ENCODE results near the gene NUP210L.

The NUP210L gene

GRCh38 chr1:154183046-154183915 lies 28.4 kb upstream of the NUP210L start (continued):
- TF ChIP-seq ZEB2 (tag by site-specific recombination; IDR thresholded peaks at IDR 0.05), result peak; percentile 83; the same call in 1 of the 2 replicates
- TF ChIP-seq SALL2 (tag by site-specific recombination; IDR thresholded peaks at IDR 0.05; ENCODE audit: borderline replicate concordance), result no peak
- no peak for TF ChIP-seq ZNF112 (tag by site-specific recombination; IDR thresholded peaks at IDR 0.05)
- TF ChIP-seq ZBTB48 (tag by site-specific recombination; IDR thresholded peaks at IDR 0.05), result no peak; the same call in 1 of the 2 replicates
- TF ChIP-seq PRDM1 (tag by site-specific recombination; IDR thresholded peaks at IDR 0.05), result no peak
- no peak for TF ChIP-seq GFI1B (tag by site-specific recombination; IDR thresholded peaks at IDR 0.05)
- TF ChIP-seq KLF7 (tag by site-specific recombination; IDR thresholded peaks at IDR 0.05; ENCODE audit: borderline replicate concordance), result peak; percentile 90
- no peak for TF ChIP-seq ZNF423 (tag by site-specific recombination; IDR thresholded peaks at IDR 0.05)
- peak; percentile 87 for TF ChIP-seq ZXDB (tag by site-specific recombination; IDR thresholded peaks at IDR 0.05)
- no peak for TF ChIP-seq ZNF488 (tag by site-specific recombination; IDR thresholded peaks at IDR 0.05)
- TF ChIP-seq ZNF169 (tag by site-specific recombination; IDR thresholded peaks at IDR 0.05), result no peak
- TF ChIP-seq GLI4 (tag by site-specific recombination; IDR thresholded peaks at IDR 0.05), result no peak
- TF ChIP-seq EGR2 (tag by site-specific recombination; IDR thresholded peaks at IDR 0.05; ENCODE audit: low read depth), result peak; percentile 45
- 0 out of 2 replicates have a peak, but pooled peaks have one; percentile 17 for TF ChIP-seq ZNF639 (tag by site-specific recombination; IDR thresholded peaks at IDR 0.05)
- TF ChIP-seq ZIC2 (tag by site-specific recombination; IDR thresholded peaks at IDR 0.05), result peak; percentile 88
- no peak for TF ChIP-seq ZNF624 (tag by site-specific recombination; IDR thresholded peaks at IDR 0.05)
- TF ChIP-seq YY1 (tag by site-specific recombination; IDR thresholded peaks at IDR 0.05), result no peak
- TF ChIP-seq ZNF76 (tag by site-specific recombination; IDR thresholded peaks at IDR 0.05; ENCODE audit: borderline replicate concordance, low read depth), result peak; percentile 78
- no peak for TF ChIP-seq ZNF837 (tag by site-specific recombination; IDR thresholded peaks at IDR 0.05)
- TF ChIP-seq ZBTB17 (tag by site-specific recombination; IDR thresholded peaks at IDR 0.05), result peak; percentile 99
- no peak for TF ChIP-seq REST (tag by site-specific recombination; IDR thresholded peaks at IDR 0.05)
- TF ChIP-seq ZNF10 (tag by site-specific recombination; IDR thresholded peaks at IDR 0.05), result no peak
- TF ChIP-seq KLF8 (tag by site-specific recombination; IDR thresholded peaks at IDR 0.05), result peak; percentile 91
- TF ChIP-seq WT1 (tag by site-specific recombination; IDR thresholded peaks at IDR 0.05), result peak; percentile 99
- TF ChIP-seq TSHZ1 (tag by site-specific recombination; IDR thresholded peaks at IDR 0.05; ENCODE audit: borderline replicate concordance), result no peak
- TF ChIP-seq HIC1 (tag by site-specific recombination; IDR thresholded peaks at IDR 0.05), result peak; percentile 88
- no peak for TF ChIP-seq ZNF701 (tag by site-specific recombination; IDR thresholded peaks at IDR 0.05)
